Measurements from ENCODE around the gene IFIT3.

The IFIT3 gene

GRCh38 chr10:89367529-89367928 is 39.7 kb downstream of the IFIT3 start:
- no peak overlapping the region for H3K4me2 ChIP-seq (ENCODE audit: low read depth, low read length, poor library complexity, severe bottlenecking)
- no peak for TF ChIP-seq EZH2phosphoT487 (IDR thresholded peaks at IDR 0.05; ENCODE audit: borderline replicate concordance)
- no peak for TF ChIP-seq CTCF (conservative IDR thresholded peaks at IDR 0.05; ENCODE audit: low read length)

DNA sequence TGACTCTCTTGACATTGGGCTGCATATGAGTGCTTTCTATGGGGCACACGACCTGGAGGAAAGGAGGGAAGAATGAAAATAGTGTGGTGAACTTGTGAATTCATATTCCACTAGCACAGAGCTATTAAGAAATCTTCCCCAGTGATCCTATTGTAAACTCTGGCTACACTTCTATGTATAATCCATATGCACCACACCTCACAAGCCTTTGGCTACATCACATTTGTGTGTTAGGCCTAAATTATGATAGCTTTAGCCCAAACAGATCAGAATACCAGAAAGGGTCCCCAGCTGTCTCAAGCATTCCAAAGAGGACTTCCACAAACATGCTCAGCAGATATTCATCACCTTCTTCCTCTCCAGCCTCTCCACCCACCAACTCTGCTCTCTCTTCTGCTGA is 40.3 kb downstream of the IFIT3 start:
- H3K4me3 ChIP-seq (ENCODE audit: low read length, poor library complexity, severe bottlenecking), result no peak overlapping the region
- no peak overlapping the region for H2AFZ ChIP-seq (ENCODE audit: low read length)
- H3K27me3 ChIP-seq (ENCODE audit: insufficient read depth, low read length, poor library complexity, severe bottlenecking), result no peaks in the 10 kb centered on the region
- no peaks in the 10 kb centered on the region for H3K79me2 ChIP-seq (ENCODE audit: insufficient read depth, low read length)
- no peaks in the 10 kb centered on the region for H3K36me3 ChIP-seq (ENCODE audit: insufficient read depth, low read length)
- H3K9me2 ChIP-seq (replicated peaks; ENCODE audit: low read depth, low read length), result no peaks in the 10 kb centered on the region
- peaks cover 38% of the 10 kb centered on the region for H3K4me1 ChIP-seq (ENCODE audit: insufficient read depth, low read length, poor library complexity, severe bottlenecking)
- TF ChIP-seq CTCF (conservative IDR thresholded peaks at IDR 0.05; ENCODE audit: low read length) (no peak), EZH2phosphoT487 (IDR thresholded peaks at IDR 0.05; ENCODE audit: borderline replicate concordance) (no peak)
- H3K4me2 ChIP-seq (ENCODE audit: low read depth, low read length, poor library complexity, severe bottlenecking), result no peak overlapping the region
- peaks cover 2% of the 10 kb centered on the region; the same call in 1 of the 2 replicates for H3F3A ChIP-seq (ENCODE audit: low read depth)
- H3K9me3 ChIP-seq (ENCODE audit: insufficient read depth, low read depth, low read length), result no peaks in the 10 kb centered on the region
- no peak overlapping the region for H3K9ac ChIP-seq (ENCODE audit: low read depth, low read length, poor library complexity, severe bottlenecking)
- H4K20me1 ChIP-seq (ENCODE audit: insufficient read depth, low read length, poor library complexity, severe bottlenecking), result no peaks in the 10 kb centered on the region

More at GRCh38 chr10:89367529-89367928, 39.7 kb downstream of the IFIT3 start:
- Histone ChIP-seq H3K79me2 (ENCODE audit: insufficient read depth, low read length) (no peaks in the 10 kb centered on the region), H3K4me3 (ENCODE audit: low read length, poor library complexity, severe bottlenecking) (no peak overlapping the region), H3K9ac (ENCODE audit: low read depth, low read length, poor library complexity, severe bottlenecking) (no peak overlapping the region), H3K27me3 (ENCODE audit: insufficient read depth, low read length, poor library complexity, severe bottlenecking) (no peaks in the 10 kb centered on the region), H3K9me3 (ENCODE audit: insufficient read depth, low read depth, low read length) (no peaks in the 10 kb centered on the region), H3K9me2 (replicated peaks; ENCODE audit: low read depth, low read length) (no peaks in the 10 kb centered on the region), H3F3A (ENCODE audit: low read depth) (peaks cover 6% of the 10 kb centered on the region), H3K36me3 (ENCODE audit: insufficient read depth, low read length) (no peaks in the 10 kb centered on the region), H4K20me1 (ENCODE audit: insufficient read depth, low read length, poor library complexity, severe bottlenecking) (no peaks in the 10 kb centered on the region), H3K4me1 (ENCODE audit: insufficient read depth, low read length, poor library complexity, severe bottlenecking) (peaks cover 44% of the 10 kb centered on the region), H2AFZ (ENCODE audit: low read length) (no peak overlapping the region)

GRCh38 chr10:89369156-89370105 is 41.6 kb downstream of the IFIT3 start:
- Histone ChIP-seq H3F3A (ENCODE audit: low read depth) (peaks cover 2% of the 10 kb centered on the region; the same call in 1 of the 2 replicates), H2AFZ (ENCODE audit: low read length) (0 out of 2 replicates have a peak overlapping the region, but pooled peaks have one; percentile 13), H3K27me3 (ENCODE audit: insufficient read depth, low read length, poor library complexity, severe bottlenecking) (no peaks in the 10 kb centered on the region), H3K4me1 (ENCODE audit: insufficient read depth, low read length, poor library complexity, severe bottlenecking) (peaks cover 27% of the 10 kb centered on the region), H3K79me2 (ENCODE audit: insufficient read depth, low read length) (no peaks in the 10 kb centered on the region), H3K9me2 (replicated peaks; ENCODE audit: low read depth, low read length) (no peaks in the 10 kb centered on the region), H3K9ac (ENCODE audit: low read depth, low read length, poor library complexity, severe bottlenecking) (peak overlapping the region; percentile 35), H3K4me3 (ENCODE audit: low read length, poor library complexity, severe bottlenecking) (peak overlapping the region; percentile 16), H3K36me3 (ENCODE audit: insufficient read depth, low read length) (no peaks in the 10 kb centered on the region), H3K9me3 (ENCODE audit: insufficient read depth, low read depth, low read length) (no peaks in the 10 kb centered on the region), H3K4me2 (ENCODE audit: low read depth, low read length, poor library complexity, severe bottlenecking) (peak overlapping the region; percentile 43), H4K20me1 (ENCODE audit: insufficient read depth, low read length, poor library complexity, severe bottlenecking) (no peaks in the 10 kb centered on the region)
- TF ChIP-seq CTCF (conservative IDR thresholded peaks at IDR 0.05; ENCODE audit: low read length) (peak; percentile 97), EZH2phosphoT487 (IDR thresholded peaks at IDR 0.05; ENCODE audit: borderline replicate concordance) (no peak)

All from Loucy (cell line).